ENCODE results near the gene PTPRK.

Gene PTPRK

DNA sequence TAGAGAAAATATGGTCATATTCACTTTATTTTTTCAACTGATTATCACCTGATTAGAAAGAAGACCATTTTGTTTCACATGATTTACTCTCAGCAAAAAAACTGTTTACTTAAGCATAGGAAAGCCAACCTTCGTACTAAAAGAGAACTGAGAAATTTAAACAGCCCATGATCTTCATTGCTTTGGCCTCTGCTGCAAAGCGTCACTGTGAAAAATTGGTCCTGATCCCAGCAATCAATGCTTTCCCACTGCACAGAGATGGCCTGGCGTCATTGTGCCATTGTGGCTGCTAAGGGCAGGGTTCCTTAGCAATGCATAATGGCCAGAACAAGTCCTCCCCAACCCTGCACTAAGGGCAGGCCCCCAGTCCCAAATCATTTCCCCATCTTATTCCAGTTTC lies 599.6 kb downstream of the PTPRK start:
- no peak for DNase-seq (ENCODE audit: low read depth)

All from activated T-cell treated with anti-CD3 and anti-CD28 coated beads for 48 hours (primary cell).